ENCODE measurements around the gene LRRC25. TPM values are rescaled to one million over a fixed set of nuclear protein-coding genes. Genes with fewer than 3 reads are reported as not detected.
"Not testable (repeated sequence)": the region's sequence is repeated elsewhere in the genome, so short reads cannot be mapped to it uniquely, and the experiment has no call there.

The LRRC25 gene
- total RNA-seq, 1 donor from 2014 or later = 2.5 TPM

DNA sequence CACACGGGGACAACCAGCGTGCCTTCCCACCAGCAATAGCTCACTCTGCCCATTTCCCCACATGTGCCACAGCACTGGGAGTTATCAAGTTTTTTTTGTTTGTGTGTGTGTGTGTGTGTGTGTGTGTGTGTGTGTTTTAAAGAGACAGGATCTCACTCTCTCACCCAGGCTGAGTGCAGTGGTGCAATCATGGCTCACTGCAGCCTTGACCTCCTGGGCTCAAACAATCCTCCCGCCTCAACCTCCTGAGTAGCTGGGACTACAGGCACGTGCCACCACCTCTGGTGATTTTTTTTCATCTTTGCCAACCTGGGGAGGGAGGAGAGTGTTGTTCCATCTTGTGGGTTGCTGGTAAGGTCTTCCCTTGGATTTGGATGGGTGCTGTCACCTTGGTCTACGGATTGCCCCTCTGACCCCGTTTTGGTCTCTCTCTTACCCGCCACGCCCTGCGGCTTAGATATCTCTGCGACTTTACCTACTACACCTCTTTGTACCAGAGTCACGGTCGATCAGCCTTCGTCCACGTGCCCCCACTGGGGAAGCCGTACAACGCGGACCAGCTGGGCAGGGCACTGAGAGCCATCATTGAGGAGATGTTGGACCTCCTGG lies 34.4 kb downstream of the LRRC25 start:
- DNase-seq (ENCODE audit: low spot score) = no peak
- intact Hi-C loops (cut with DNase I) = no loop called here

DNA sequence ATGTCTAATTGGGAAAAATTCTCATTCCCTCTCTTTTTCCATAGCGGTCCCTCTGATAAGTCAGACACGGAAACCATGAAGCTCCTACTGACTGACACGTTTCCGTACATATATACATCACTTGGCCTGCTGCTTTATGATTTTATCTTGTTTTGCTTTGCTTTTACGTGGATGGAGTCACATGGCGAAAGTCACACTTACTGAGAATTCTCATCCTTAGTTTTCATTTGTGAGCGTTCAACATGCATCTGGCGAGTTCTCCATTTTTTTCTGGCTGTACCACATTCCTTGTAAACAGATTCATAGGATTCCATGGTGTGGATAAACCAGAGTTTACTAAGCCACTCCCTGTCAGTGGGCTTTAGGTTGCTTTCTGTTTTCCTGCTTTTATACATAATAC lies 35.8 kb downstream of the LRRC25 start:
- DNase-seq (ENCODE audit: low spot score) = no peak
- intact Hi-C loops (cut with DNase I) = no loop called here

GRCh38 chr19:18357041-18357440 lies 40.4 kb downstream of the LRRC25 start:
- intact Hi-C loops (cut with DNase I) = no loop called here
- DNase-seq (ENCODE audit: low spot score) = no peak

DNA sequence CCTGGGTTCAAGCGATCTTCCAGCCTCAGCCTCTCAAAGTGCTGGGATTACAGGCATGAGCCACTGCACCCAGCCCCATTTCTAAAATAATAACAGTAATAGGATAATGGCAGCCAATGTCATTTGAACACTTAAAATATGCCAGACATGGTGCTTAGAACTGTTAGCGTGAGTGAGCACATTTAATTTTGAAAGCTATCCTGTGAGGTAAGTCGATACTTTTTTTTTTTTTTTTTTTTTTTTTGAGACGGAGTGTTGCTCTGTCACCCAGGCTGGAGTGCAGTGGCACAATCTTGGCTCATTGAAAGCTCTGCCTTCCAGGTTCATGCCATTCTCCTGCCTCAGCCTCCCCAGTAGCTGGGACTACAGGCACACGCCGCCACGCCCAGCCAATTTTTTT lies 42.7 kb downstream of the LRRC25 start:
- intact Hi-C loops (cut with DNase I); DNase-seq (ENCODE audit: low spot score): not testable (repeated sequence)

DNA sequence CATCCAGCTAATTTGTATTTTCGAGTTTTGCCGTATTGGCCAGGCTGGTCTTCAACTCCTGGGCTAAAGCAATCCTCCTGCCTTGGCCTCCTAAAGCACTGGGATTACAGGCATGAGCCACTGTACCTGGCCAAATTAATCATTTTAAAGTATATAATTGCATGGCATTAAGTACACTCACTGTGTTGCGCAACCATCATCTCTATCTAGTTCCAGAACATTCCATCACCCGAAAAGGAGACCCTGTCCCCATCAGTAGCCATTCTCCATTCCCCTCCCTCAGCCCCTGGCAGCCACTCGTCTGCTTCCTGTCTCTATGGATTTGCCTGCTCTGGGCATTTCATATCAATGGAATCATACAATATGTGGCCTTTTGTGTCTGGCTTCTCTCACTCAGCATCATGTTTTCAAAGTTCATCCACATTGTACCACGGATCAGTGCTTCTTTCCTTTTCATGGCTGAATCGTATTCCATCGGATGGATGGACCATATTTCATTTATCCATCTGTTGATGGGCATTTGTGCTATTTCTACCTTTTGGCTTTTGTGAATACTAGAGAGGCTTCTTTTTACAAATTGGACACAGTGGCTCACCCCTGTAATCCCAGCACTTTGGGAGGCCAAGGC lies 43.9 kb downstream of the LRRC25 start:
- no peak for DNase-seq (ENCODE audit: low spot score)
- intact Hi-C loops (cut with DNase I) = no loop called here

GRCh38 chr19:18351544-18351943 lies 45.9 kb downstream of the LRRC25 start:
- no peak for DNase-seq (ENCODE audit: low spot score)
- intact Hi-C loops (cut with DNase I) = no loop called here

- intact Hi-C loops (cut with DNase I) = no loop called here
Observed at GRCh38 chr19:18350490-18350889, 46.9 kb downstream of the LRRC25 start.

GRCh38 chr19:18349524-18350128 lies 47.8 kb downstream of the LRRC25 start:
- intact Hi-C loops (cut with DNase I) = loop anchor here (1.0 kb wide), 1 partner anchor 61 kb away; no protein-coding TSS in a partner anchor
- no peak for DNase-seq (ENCODE audit: low spot score)

More at GRCh38 chr19:18350490-18350889, 46.9 kb downstream of the LRRC25 start:
- no peak for DNase-seq (ENCODE audit: low spot score)

GRCh38 chr19:18348818-18349339 lies 48.5 kb downstream of the LRRC25 start:
- not testable (repeated sequence) for DNase-seq (ENCODE audit: low spot score)
- intact Hi-C loops (cut with DNase I) = loop anchor here (1.0 kb wide), 1 partner anchor 61 kb away; no protein-coding TSS in a partner anchor

GRCh38 chr19:18348171-18348570 lies 49.3 kb downstream of the LRRC25 start:
- no peak for DNase-seq (ENCODE audit: low spot score)
- intact Hi-C loops (cut with DNase I) = no loop called here

GRCh38 chr19:18346091-18346490 lies 51.3 kb downstream of the LRRC25 start:
- no peak for DNase-seq (ENCODE audit: low spot score)
- intact Hi-C loops (cut with DNase I) = no loop called here

DNA sequence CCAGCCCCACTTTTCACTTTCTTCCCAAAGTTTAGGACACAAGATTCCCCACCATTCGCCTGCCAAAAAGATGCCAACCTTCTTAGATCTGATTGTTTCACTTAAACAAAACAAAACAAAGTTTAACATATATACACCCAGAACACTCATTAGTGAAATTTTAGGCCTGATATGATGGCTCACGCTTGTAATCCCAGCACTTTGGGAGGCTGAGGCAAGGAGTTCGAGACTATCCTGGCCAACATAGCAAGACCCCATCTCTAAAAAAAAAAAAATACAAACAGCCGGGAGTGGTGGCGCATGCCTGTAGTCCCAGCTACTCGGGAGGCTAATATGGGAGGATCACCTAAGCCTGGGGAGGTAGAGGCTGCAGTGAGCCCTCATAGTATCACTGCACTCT lies 52.1 kb downstream of the LRRC25 start:
- intact Hi-C loops (cut with DNase I) = no loop called here
- no peak for DNase-seq (ENCODE audit: low spot score)

GRCh38 chr19:18344582-18344950 lies 52.9 kb downstream of the LRRC25 start:
- DNase-seq (ENCODE audit: low spot score) = no peak
- intact Hi-C loops (cut with DNase I) = no loop called here

- intact Hi-C loops (cut with DNase I) = no loop called here
Observed at GRCh38 chr19:18342090-18342632, 55.3 kb downstream of the LRRC25 start.

More at GRCh38 chr19:18342090-18342632, 55.3 kb downstream of the LRRC25 start:
- no peak for DNase-seq (ENCODE audit: low spot score)

Small RNA genes within 50 kb of the gene (microRNA-seq; reads per million reads assigned to microRNA genes)
- gene MIR3189 = not detected

Other genes starting within 250 kb of the LRRC25 start
- gene PIK3R2, start 244.5 kb downstream of the LRRC25 start, total RNA-seq = 28.3 TPM
- gene IFI30, start 223.8 kb downstream of the LRRC25 start, total RNA-seq = 14.6 TPM
- gene MPV17L2, start 204.4 kb downstream of the LRRC25 start, total RNA-seq = 14.6 TPM
- 21.7 TPM for gene RAB3A, start 193.6 kb downstream of the LRRC25 start, total RNA-seq
- gene PDE4C, start 171.2 kb downstream of the LRRC25 start, total RNA-seq = 1.3 TPM
- gene IQCN, start 123.2 kb downstream of the LRRC25 start, total RNA-seq = 1.1 TPM
- 140 TPM for gene JUND, start 116.0 kb downstream of the LRRC25 start, total RNA-seq
- 83.8 TPM for gene LSM4, start 74.5 kb downstream of the LRRC25 start, total RNA-seq
- gene PGPEP1, start 57.0 kb downstream of the LRRC25 start, total RNA-seq = 45.5 TPM
- gene GDF15, start 11.5 kb downstream of the LRRC25 start, total RNA-seq = 4.3 TPM
- 47.4 TPM for gene SSBP4, start 21.8 kb upstream of the LRRC25 start, total RNA-seq
- 32.9 TPM for gene ISYNA1, start 40.5 kb upstream of the LRRC25 start, total RNA-seq
- gene ELL, start 124.4 kb upstream of the LRRC25 start, total RNA-seq = 9.9 TPM
- gene FKBP8, start 146.0 kb upstream of the LRRC25 start, total RNA-seq = 161 TPM
- gene KXD1, start 160.2 kb upstream of the LRRC25 start, total RNA-seq = 59.6 TPM
- gene UBA52, start 174.2 kb upstream of the LRRC25 start, total RNA-seq = 573 TPM
- 58.9 TPM for gene REX1BD, start 191.2 kb upstream of the LRRC25 start, total RNA-seq
- 29.6 TPM for gene CRLF1, start 209.2 kb upstream of the LRRC25 start, total RNA-seq
- 3.0 TPM for gene TMEM59L, start 215.2 kb upstream of the LRRC25 start, total RNA-seq
- 5.4 TPM for gene KLHL26, start 239.4 kb upstream of the LRRC25 start, total RNA-seq

All from cardiac septum (tissue), 1 donor.